Measurements from ENCODE around the gene NAGS. TPM values are rescaled to one million over a fixed set of nuclear protein-coding genes. Genes with fewer than 3 reads are reported as not detected.

The NAGS gene
- total RNA-seq, 1 experiment from 2014 or later, result 1.6 TPM

- intact Hi-C loops (cut with micrococcal nuclease), result no loop called here
- Mint-ChIP-seq H3K27me3 (ENCODE audit: insufficient read depth, unreplicated experiment) (no peaks in the 10 kb centered on the region), H3K9me3 (ENCODE audit: unreplicated experiment) (no peaks in the 10 kb centered on the region), H3K27ac (ENCODE audit: low read depth, unreplicated experiment) (peak overlapping the region; percentile 91), H3K36me3 (ENCODE audit: insufficient read depth, unreplicated experiment) (peaks cover 24% of the 10 kb centered on the region), H3K4me1 (ENCODE audit: insufficient read depth, unreplicated experiment) (peaks cover 8% of the 10 kb centered on the region), H3K4me3 (ENCODE audit: unreplicated experiment) (peak overlapping the region; percentile 85)
- ChIA-PET POLR2A (interaction anchor here (0.6 kb wide), 2 partner anchors 62 to 85 kb away, joined by 3 read pairs; no protein-coding TSS in a partner anchor), CTCF (interaction anchor here (0.5 to 1.9 kb wide), 9 partner anchors 9 to 1283 kb away, joined by 3 to 9 read pairs (median 4); no protein-coding TSS in a partner anchor)
- BruUV-seq (replicated peaks), result no TSS peak
- TF ChIP-seq, protein P1, sequence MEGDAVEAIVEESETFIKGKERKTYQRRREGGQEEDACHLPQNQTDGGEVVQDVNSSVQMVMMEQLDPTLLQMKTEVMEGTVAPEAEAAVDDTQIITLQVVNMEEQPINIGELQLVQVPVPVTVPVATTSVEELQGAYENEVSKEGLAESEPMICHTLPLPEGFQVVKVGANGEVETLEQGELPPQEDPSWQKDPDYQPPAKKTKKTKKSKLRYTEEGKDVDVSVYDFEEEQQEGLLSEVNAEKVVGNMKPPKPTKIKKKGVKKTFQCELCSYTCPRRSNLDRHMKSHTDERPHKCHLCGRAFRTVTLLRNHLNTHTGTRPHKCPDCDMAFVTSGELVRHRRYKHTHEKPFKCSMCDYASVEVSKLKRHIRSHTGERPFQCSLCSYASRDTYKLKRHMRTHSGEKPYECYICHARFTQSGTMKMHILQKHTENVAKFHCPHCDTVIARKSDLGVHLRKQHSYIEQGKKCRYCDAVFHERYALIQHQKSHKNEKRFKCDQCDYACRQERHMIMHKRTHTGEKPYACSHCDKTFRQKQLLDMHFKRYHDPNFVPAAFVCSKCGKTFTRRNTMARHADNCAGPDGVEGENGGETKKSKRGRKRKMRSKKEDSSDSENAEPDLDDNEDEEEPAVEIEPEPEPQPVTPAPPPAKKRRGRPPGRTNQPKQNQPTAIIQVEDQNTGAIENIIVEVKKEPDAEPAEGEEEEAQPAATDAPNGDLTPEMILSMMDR (IDR thresholded peaks at IDR 0.05; ENCODE audit: unreplicated experiment), result no peak
- DNase-seq (ENCODE audit: unreplicated experiment), result no peak
Observed at GRCh38 chr17:44008205-44008909, 3.9 kb downstream of the NAGS start.

- no peak overlapping the region for H3K4me3 Mint-ChIP-seq (ENCODE audit: unreplicated experiment)
- ChIA-PET CTCF (interaction anchor here (0.5 to 1.3 kb wide), 5 partner anchors 15 to 102 kb away, joined by 3 to 5 read pairs (median 4); no protein-coding TSS in a partner anchor), POLR2A (no interaction called here)
- H3K27me3 Mint-ChIP-seq (ENCODE audit: insufficient read depth, unreplicated experiment), result no peaks in the 10 kb centered on the region
- H3K9me3 Mint-ChIP-seq (ENCODE audit: unreplicated experiment), result no peaks in the 10 kb centered on the region
- TF ChIP-seq, protein P1 (IDR thresholded peaks at IDR 0.05; ENCODE audit: unreplicated experiment), result no peak
- BruUV-seq (replicated peaks), result no TSS peak
- peaks cover 8% of the 10 kb centered on the region for H3K4me1 Mint-ChIP-seq (ENCODE audit: insufficient read depth, unreplicated experiment)
- H3K36me3 Mint-ChIP-seq (ENCODE audit: insufficient read depth, unreplicated experiment), result peaks cover 29% of the 10 kb centered on the region
- no peak overlapping the region for H3K27ac Mint-ChIP-seq (ENCODE audit: low read depth, unreplicated experiment)
- no peak for DNase-seq (ENCODE audit: unreplicated experiment)
- intact Hi-C loops (cut with micrococcal nuclease), result no loop called here
Observed at GRCh38 chr17:44010966-44011647, 6.7 kb downstream of the NAGS start.

- TF ChIP-seq, protein P1 (IDR thresholded peaks at IDR 0.05; ENCODE audit: unreplicated experiment), result no peak
- Mint-ChIP-seq H3K4me1 (ENCODE audit: insufficient read depth, unreplicated experiment) (peaks cover 8% of the 10 kb centered on the region), H3K36me3 (ENCODE audit: insufficient read depth, unreplicated experiment) (peaks cover 29% of the 10 kb centered on the region), H3K27ac (ENCODE audit: low read depth, unreplicated experiment) (no peak overlapping the region), H3K9me3 (ENCODE audit: unreplicated experiment) (no peaks in the 10 kb centered on the region), H3K27me3 (ENCODE audit: insufficient read depth, unreplicated experiment) (no peaks in the 10 kb centered on the region), H3K4me3 (ENCODE audit: unreplicated experiment) (no peak overlapping the region)
- ChIA-PET CTCF (interaction anchor here (0.6 to 1.2 kb wide), 4 partner anchors 46 to 240 kb away, joined by 3 to 5 read pairs (median 4); no protein-coding TSS in a partner anchor), POLR2A (no interaction called here)
- no peak for DNase-seq (ENCODE audit: unreplicated experiment)
- intact Hi-C loops (cut with micrococcal nuclease), result no loop called here
- no TSS peak for BruUV-seq (replicated peaks)
Observed at GRCh38 chr17:44011876-44012275, 7.5 kb downstream of the NAGS start.

GRCh38 chr17:44012391-44012790 is 8.0 kb downstream of the NAGS start:
- no peak overlapping the region for H3K4me3 Mint-ChIP-seq (ENCODE audit: unreplicated experiment)
- no peak for DNase-seq (ENCODE audit: unreplicated experiment)
- intact Hi-C loops (cut with micrococcal nuclease), result no loop called here
- TF ChIP-seq, protein P1 (IDR thresholded peaks at IDR 0.05; ENCODE audit: unreplicated experiment), result no peak
- H3K27me3 Mint-ChIP-seq (ENCODE audit: insufficient read depth, unreplicated experiment), result no peaks in the 10 kb centered on the region
- POLR2A ChIA-PET, result no interaction called here
- no TSS peak for BruUV-seq (replicated peaks)
- H3K4me1 Mint-ChIP-seq (ENCODE audit: insufficient read depth, unreplicated experiment), result peaks cover 8% of the 10 kb centered on the region
- CTCF ChIA-PET, result interaction anchor here (1.2 kb wide), 1 partner anchor 73 kb away, joined by 3 read pairs; no protein-coding TSS in a partner anchor
- H3K27ac Mint-ChIP-seq (ENCODE audit: low read depth, unreplicated experiment), result no peak overlapping the region
- peaks cover 29% of the 10 kb centered on the region for H3K36me3 Mint-ChIP-seq (ENCODE audit: insufficient read depth, unreplicated experiment)
- H3K9me3 Mint-ChIP-seq (ENCODE audit: unreplicated experiment), result no peaks in the 10 kb centered on the region
